Measurements from ENCODE around the gene RAB27B.

The RAB27B gene

GRCh38 chr18:54871231-54871630, 43.0 kb downstream of the RAB27B start:
- DNase-seq = no peak

GRCh38 chr18:54872681-54873080, 44.4 kb downstream of the RAB27B start:
- DNase-seq = no peak

- no peak for DNase-seq
Measured at GRCh38 chr18:54873884-54874255, 45.6 kb downstream of the RAB27B start.

GRCh38 chr18:54875063-54875462, 46.8 kb downstream of the RAB27B start:
- DNase-seq = no peak

- no peak for DNase-seq
Measured at GRCh38 chr18:54877076-54877475, 48.8 kb downstream of the RAB27B start.

- DNase-seq = no peak
Measured at GRCh38 chr18:54878159-54878622, 49.9 kb downstream of the RAB27B start.

- no peak for DNase-seq
Measured at GRCh38 chr18:54878659-54879358, 50.5 kb downstream of the RAB27B start.

- DNase-seq = no peak
Measured at GRCh38 chr18:54879691-54880090, 51.4 kb downstream of the RAB27B start.

GRCh38 chr18:54880395-54881105, 52.3 kb downstream of the RAB27B start:
- no peak for DNase-seq

- no peak for DNase-seq
Measured at GRCh38 chr18:54881229-54881768, 53.0 kb downstream of the RAB27B start.

- DNase-seq = no peak
Measured at GRCh38 chr18:54882318-54882717, 54.0 kb downstream of the RAB27B start.

- no peak for DNase-seq
Measured at GRCh38 chr18:54883816-54884604, 55.7 kb downstream of the RAB27B start.

- DNase-seq = no peak
Measured at GRCh38 chr18:54888378-54888777, 60.1 kb downstream of the RAB27B start.

GRCh38 chr18:54888933-54889332, 60.7 kb downstream of the RAB27B start:
- no peak for DNase-seq

GRCh38 chr18:54899500-54899899, 71.2 kb downstream of the RAB27B start:
- DNase-seq = no peak

- DNase-seq = no peak
Measured at GRCh38 chr18:54900290-54900689, 72.0 kb downstream of the RAB27B start.

GRCh38 chr18:54904581-54904980, 76.3 kb downstream of the RAB27B start:
- DNase-seq = no peak

GRCh38 chr18:54905629-54906028, 77.4 kb downstream of the RAB27B start:
- DNase-seq = no peak

- no peak for DNase-seq
Measured at GRCh38 chr18:54906331-54907185, 78.3 kb downstream of the RAB27B start.

- no peak for DNase-seq
Measured at GRCh38 chr18:54909538-54909937, 81.3 kb downstream of the RAB27B start.

- DNase-seq = no peak
Measured at GRCh38 chr18:54910161-54910919, 82.1 kb downstream of the RAB27B start.

- DNase-seq = no peak
Measured at GRCh38 chr18:54911551-54911950, 83.3 kb downstream of the RAB27B start.

Data from T-helper 9 cell (primary cell).